Retina (tissue), 1 donor: ENCODE results near the gene GPS2.
"Not testable (repeated sequence)": the region's sequence is repeated elsewhere in the genome, so short reads cannot be mapped to it uniquely, and the experiment has no call there.

Experiments
- DNase-seq: peaks from one replicate; pipeline ENCODE4 v3.0.0-alpha.2; 2016

The GPS2 gene

GRCh38 chr17:7314719-7315569 is at the start of gene GPS2:
Gene GPS2, minus strand, starts transcription at chr17:7315360. Its CDS starts 308 bp downstream, at chr17:7315052.
- peak; percentile 95 for DNase-seq

GRCh38 chr17:7363311-7363710 is 48.2 kb upstream of the GPS2 start:
- DNase-seq, result no peak

- DNase-seq, result no peak
These were observed 46.7 kb upstream of the GPS2 start for GRCh38 chr17:7361906-7362305.

GRCh38 chr17:7357381-7357780 is 42.2 kb upstream of the GPS2 start:
- DNase-seq, result no peak

GRCh38 chr17:7356756-7357155 is 41.6 kb upstream of the GPS2 start:
- no peak for DNase-seq

GRCh38 chr17:7356072-7356549 is 41.0 kb upstream of the GPS2 start:
- peak; percentile 87 for DNase-seq

GRCh38 chr17:7355573-7355972 is 40.4 kb upstream of the GPS2 start:
- no peak for DNase-seq

- peak; percentile 34 for DNase-seq
These were observed 39.9 kb upstream of the GPS2 start, which contains the start of gene TMEM95 for GRCh38 chr17:7355053-7355452. Gene TMEM95, plus strand, starts transcription at chr17:7355156. Its CDS starts 49 bp downstream, at chr17:7355205.

GRCh38 chr17:7354262-7354843 is 39.2 kb upstream of the GPS2 start:
- DNase-seq, result peak; percentile 36

- no peak for DNase-seq
These were observed 37.9 kb upstream of the GPS2 start for GRCh38 chr17:7352910-7353635.

- no peak for DNase-seq
These were observed 37.3 kb upstream of the GPS2 start for GRCh38 chr17:7352503-7352889.

GRCh38 chr17:7351665-7352502 is 36.7 kb upstream of the GPS2 start, which contains the start of gene KCTD11:
Gene KCTD11, plus strand, starts transcription at chr17:7352162.
- peak; percentile 93 for DNase-seq

- DNase-seq, result peak; percentile 29
These were observed 33.5 kb upstream of the GPS2 start for GRCh38 chr17:7348478-7349242.

- no peak for DNase-seq
These were observed 32.7 kb upstream of the GPS2 start for GRCh38 chr17:7347630-7348477.

GRCh38 chr17:7346761-7347614 is 31.8 kb upstream of the GPS2 start:
- DNase-seq, result no peak

GRCh38 chr17:7343250-7343649 is 28.1 kb upstream of the GPS2 start:
- DNase-seq, result no peak

- no peak for DNase-seq
These were observed 26.7 kb upstream of the GPS2 start for GRCh38 chr17:7341842-7342241.

- DNase-seq, result no peak
These were observed 25.0 kb upstream of the GPS2 start for GRCh38 chr17:7340179-7340578.

GRCh38 chr17:7337600-7337999 is 22.4 kb upstream of the GPS2 start:
- not testable (repeated sequence) for DNase-seq
